ENCODE measurements around the gene HS6ST3.

- TF ChIP-seq RBM22 (IDR thresholded peaks at IDR 0.05; ENCODE audit: low read depth, low read length, poor library complexity, severe bottlenecking) (no peak), PRPF4 (IDR thresholded peaks at IDR 0.05; ENCODE audit: insufficient read depth, low read depth, low read length, poor library complexity, severe bottlenecking) (no peak), ARID2 (IDR thresholded peaks at IDR 0.05) (no peak), PTBP1 (IDR thresholded peaks at IDR 0.05; ENCODE audit: low read depth, low read length) (no peak), HNRNPL (IDR thresholded peaks at IDR 0.05; ENCODE audit: low read depth, low read length) (no peak), ZKSCAN1 (IDR thresholded peaks at IDR 0.05; ENCODE audit: low read depth, low read length) (no peak), NFRKB (IDR thresholded peaks at IDR 0.05; ENCODE audit: low read depth) (no peak), RFX1 (IDR thresholded peaks at IDR 0.05) (no peak), JUNB (CRISPR knock-in tag; conservative IDR thresholded peaks at IDR 0.05) (no peak), MEF2A (IDR thresholded peaks at IDR 0.05; ENCODE audit: control insufficient read depth, low read depth, low read length) (no peak), SMC3 (conservative IDR thresholded peaks at IDR 0.05; ENCODE audit: insufficient read depth, low read depth, low read length) (no peak), CUX1 (CRISPR knock-in tag; IDR thresholded peaks at IDR 0.05) (no peak)
Measured at GRCh38 chr13:96346921-96347320, 257.0 kb downstream of the HS6ST3 start.
